SIG-M5 treated with dmso at 0.1 percent for 504 hours (cell line): Measurements from ENCODE around the gene KRTCAP2.
"Not testable (repeated sequence)": the region's sequence is repeated elsewhere in the genome, so short reads cannot be mapped to it uniquely, and the experiment has no call there.

ENCODE experiments used
- DNase-seq: peaks from one replicate; lab custom pipeline; 2025; ENCODE audit not compliant: unreplicated experiment; lab: John Stamatoyannopoulos, UW

The KRTCAP2 gene

GRCh38 chr1:155200920-155201319 is 27.8 kb upstream of the KRTCAP2 start:
- no peak for DNase-seq

GRCh38 chr1:155199792-155200191 is 26.7 kb upstream of the KRTCAP2 start:
- no peak for DNase-seq

- no peak for DNase-seq
These were observed 25.4 kb upstream of the KRTCAP2 start for GRCh38 chr1:155198547-155198906.

GRCh38 chr1:155197901-155198546 is 24.9 kb upstream of the KRTCAP2 start:
- DNase-seq: no peak

GRCh38 chr1:155196893-155197638 is 24.0 kb upstream of the KRTCAP2 start:
- no peak for DNase-seq

GRCh38 chr1:155196103-155196892 is 23.2 kb upstream of the KRTCAP2 start:
- no peak for DNase-seq

GRCh38 chr1:155195201-155196102 is 22.3 kb upstream of the KRTCAP2 start:
- DNase-seq: no peak

GRCh38 chr1:155193991-155194240 is 20.8 kb upstream of the KRTCAP2 start:
- DNase-seq: not testable (repeated sequence)

GRCh38 chr1:155193275-155193990 is 20.3 kb upstream of the KRTCAP2 start:
- peak; percentile 88 for DNase-seq

- DNase-seq: peak; percentile 73
These were observed 19.5 kb upstream of the KRTCAP2 start for GRCh38 chr1:155192346-155193274.

- DNase-seq: no peak
These were observed 18.8 kb upstream of the KRTCAP2 start for GRCh38 chr1:155191904-155192303.

GRCh38 chr1:155189926-155190325 is 16.8 kb upstream of the KRTCAP2 start:
- DNase-seq: not testable (repeated sequence)

- no peak for DNase-seq
These were observed 15.2 kb upstream of the KRTCAP2 start for GRCh38 chr1:155188268-155188667.

- DNase-seq: no peak
These were observed 14.4 kb upstream of the KRTCAP2 start for GRCh38 chr1:155187456-155187891.

GRCh38 chr1:155186794-155187455 is 13.8 kb upstream of the KRTCAP2 start:
- no peak for DNase-seq

GRCh38 chr1:155186067-155186793 is 13.1 kb upstream of the KRTCAP2 start:
- no peak for DNase-seq

GRCh38 chr1:155185783-155186066 is 12.6 kb upstream of the KRTCAP2 start:
- no peak for DNase-seq
